WERI-Rb-1 (cell line): Measurements from ENCODE around the gene CPSF3.

Source experiments
- DNase-seq: peaks from one replicate; pipeline ENCODE4 v3.0.0-alpha.2; 2020
- H3K27ac ChIP-seq: fragments of 250-450 bp; sonication (Bioruptor Pico); 2 replicates; pipeline ENCODE4 v1.5.1; 2020; ENCODE audit warnings: mild to moderate bottlenecking, moderate library complexity
- H3K27me3 ChIP-seq: fragments of 250-450 bp; sonication (Bioruptor Pico); 2 replicates; pipeline ENCODE4 v1.5.1; 2021; ENCODE audit warnings: mild to moderate bottlenecking, low read depth, moderate library complexity; ENCODE audit not compliant: insufficient read depth, severe bottlenecking
- H3K36me3 ChIP-seq: fragments of 250-450 bp; sonication (Bioruptor Pico); 2 replicates; pipeline ENCODE4 v1.5.1; 2020; ENCODE audit warnings: mild to moderate bottlenecking, moderate library complexity
- H3K4me3 ChIP-seq: 2 replicates; pipeline ENCODE4 v1.5.1; 2011; ENCODE audit warnings: low read depth, mild to moderate bottlenecking, control low read depth, low read length
- H3K9me3 ChIP-seq: fragments of 250-450 bp; sonication (Bioruptor Pico); 2 replicates; pipeline ENCODE4 v1.5.1; 2021; ENCODE audit warnings: mild to moderate bottlenecking, moderate library complexity; ENCODE audit not compliant: severe bottlenecking
- CTCF ChIP-seq: IDR thresholded peaks from 2 replicates; pipeline ENCODE4 v1.5.1; 2011; ENCODE audit warnings: low read depth, mild to moderate bottlenecking, control low read depth, inconsistent platforms, low read length

The CPSF3 gene

GRCh38 chr2:9418746-9419145 lies 4.7 kb upstream of the CPSF3 start:
- Histone ChIP-seq H3K27me3 (no peaks in the 10 kb centered on the region), H3K36me3 (peaks cover 26% of the 10 kb centered on the region), H3K4me3 (no peak overlapping the region), H3K27ac (no peak overlapping the region), H3K9me3 (no peaks in the 10 kb centered on the region)
- no peak for DNase-seq
- no peak for TF ChIP-seq CTCF

GRCh38 chr2:9419541-9419940 lies 3.9 kb upstream of the CPSF3 start:
- no peak for DNase-seq
- Histone ChIP-seq H3K9me3 (no peaks in the 10 kb centered on the region), H3K36me3 (peaks cover 26% of the 10 kb centered on the region), H3K27me3 (no peaks in the 10 kb centered on the region), H3K27ac (no peak overlapping the region), H3K4me3 (no peak overlapping the region)
- TF ChIP-seq CTCF, result no peak

- H3K36me3 ChIP-seq, result peaks cover 31% of the 10 kb centered on the region
- H3K27ac ChIP-seq, result no peak overlapping the region
- H3K9me3 ChIP-seq, result no peaks in the 10 kb centered on the region
- no peak for TF ChIP-seq CTCF
- DNase-seq, result no peak
- H3K4me3 ChIP-seq, result no peak overlapping the region
- H3K27me3 ChIP-seq, result no peaks in the 10 kb centered on the region
Measured at GRCh38 chr2:9420495-9420894, 3.0 kb upstream of the CPSF3 start.

GRCh38 chr2:9422321-9423099 lies 944 bp upstream of the CPSF3 start:
- DNase-seq, result peak; percentile 46
- TF ChIP-seq CTCF, result 0 out of 2 replicates have a peak, but pooled peaks have one; percentile 8
- Histone ChIP-seq H3K27ac (peak overlapping the region; percentile 89), H3K9me3 (no peaks in the 10 kb centered on the region), H3K4me3 (peak overlapping the region; percentile 98), H3K36me3 (peaks cover 16% of the 10 kb centered on the region), H3K27me3 (no peaks in the 10 kb centered on the region)

- no peak for TF ChIP-seq CTCF
- H3K36me3 ChIP-seq, result peaks cover 12% of the 10 kb centered on the region
- no peaks in the 10 kb centered on the region for H3K27me3 ChIP-seq
- peak overlapping the region; percentile 98 for H3K4me3 ChIP-seq
- peak; percentile 29 for DNase-seq
- H3K9me3 ChIP-seq, result no peaks in the 10 kb centered on the region
- peak overlapping the region; percentile 89 for H3K27ac ChIP-seq
Measured at GRCh38 chr2:9423922-9424272, 443 bp downstream of the CPSF3 start.
